CD4-positive, CD25-positive, alpha-beta regulatory T cell (primary cell): ENCODE measurements around the gene ELMO1. TPM values are rescaled to one million over a fixed set of nuclear protein-coding genes. Genes with fewer than 3 reads are reported as not detected.

Experiments
- ATAC-seq, 2 donors: fragments of 150-1000 bp; cut with Tn5 transposase; one replicate each; pipeline ENCODE4 v1.10.0; 2021; ENCODE audit warnings: low read depth in 2 of 2, moderate number of reproducible peaks in 2 of 2, moderate library complexity in 1 of 2
- DNase-seq, 3 donors: peaks; one replicate each; pipeline versions ENCODE4 v3.0.0 to v3.0.0-alpha.2; 2012 to 2022; ENCODE audit warnings: mixed read lengths in 1 of 3
- H3K27ac ChIP-seq: one replicate; pipeline ENCODE4 v1.7.0; 2013; ENCODE audit warnings: mild to moderate bottlenecking, low read length; ENCODE audit not compliant: insufficient read depth, poor library complexity, severe bottlenecking
- H3K27me3 ChIP-seq: one replicate; pipeline ENCODE4 v1.7.0; 2013; ENCODE audit warnings: low read length; ENCODE audit not compliant: control insufficient read depth, insufficient read depth
- H3K36me3 ChIP-seq: one replicate; pipeline ENCODE4 v1.7.0; 2013; ENCODE audit warnings: mild to moderate bottlenecking, low read length, moderate library complexity; ENCODE audit not compliant: control insufficient read depth, insufficient read depth
- H3K4me1 ChIP-seq: 2 replicates; pipeline ENCODE4 v1.7.0; 2013; ENCODE audit warnings: mild to moderate bottlenecking, low read length; ENCODE audit not compliant: insufficient read depth, control insufficient read depth, poor library complexity, severe bottlenecking
- H3K4me3 ChIP-seq: one replicate; pipeline ENCODE4 v1.7.0; 2013; ENCODE audit warnings: low read depth, mild to moderate bottlenecking, low read length, moderate library complexity
- H3K9me3 ChIP-seq, 2 experiments: 1 replicate in 1 of 2; 2 replicates in 1 of 2; pipeline ENCODE4 v1.7.0; 2013; ENCODE audit warnings: low read length in 2 of 2, mild to moderate bottlenecking in 1 of 2, moderate library complexity in 1 of 2; ENCODE audit not compliant: control insufficient read depth in 2 of 2
- H3K27ac Mint-ChIP-seq, 3 donors: one replicate each; pipeline ENCODE4 v1.8.0; 2020 to 2022; ENCODE audit warnings: mild to moderate bottlenecking in 3 of 3, mixed read lengths in 3 of 3, moderate library complexity in 2 of 3
- H3K27me3 Mint-ChIP-seq: one replicate; pipeline ENCODE4 v1.8.0; 2022; ENCODE audit warnings: mild to moderate bottlenecking, mixed read lengths
- H3K36me3 Mint-ChIP-seq: one replicate; pipeline ENCODE4 v1.8.0; 2020; ENCODE audit warnings: mixed read lengths
- H3K4me1 Mint-ChIP-seq, 4 donors: one replicate each; pipeline ENCODE4 v1.8.0; 2020 to 2022; ENCODE audit warnings: mixed read lengths in 4 of 4, mild to moderate bottlenecking in 1 of 4
- H3K4me3 Mint-ChIP-seq, 4 donors: one replicate each; pipeline ENCODE4 v1.8.0; 2020 to 2022; ENCODE audit warnings: mild to moderate bottlenecking in 4 of 4, mixed read lengths in 4 of 4, moderate library complexity in 3 of 4
- H3K9me3 Mint-ChIP-seq, 7 donors: one replicate each; pipeline ENCODE4 v1.8.0; 2020 to 2022; ENCODE audit warnings: mixed read lengths in 7 of 7, mild to moderate bottlenecking in 3 of 7, moderate library complexity in 2 of 7
- polyA plus RNA-seq, 4 donors: library from polyadenylated mRNA; unstranded; fragments of 300-500 nt; fragmentation: Illumina TruSeq; gene quantifications; one replicate each; pipeline ENCODE4 v1.2.3, GENCODE V29; 2021
- total RNA-seq: library from RNA; stranded (reverse); gene quantifications from one replicate; pipeline ENCODE4 v1.2.3, GENCODE V29; 2022

ELMO1 gene
- total and polyA plus RNA-seq, 5 donors from 2014 or later, result 39.5 to 162 (median 53.5) TPM

GRCh38 chr7:37445790-37446189 lies 2.9 kb downstream of the ELMO1 start:
- peak overlapping the region; percentile 21 for H3K4me3 ChIP-seq
- peak overlapping the region in 3 of 4 donors; percentile 5 to 92 (median 88) for H3K4me3 Mint-ChIP-seq

GRCh38 chr7:37445064-37445723 lies 3.5 kb downstream of the ELMO1 start:
- peak overlapping the region in 2 of 4 donors; percentile 5 to 25 for H3K4me3 Mint-ChIP-seq

More at GRCh38 chr7:37445790-37446189, 2.9 kb downstream of the ELMO1 start:
- peak overlapping the region; percentile 67 to 93 (median 72) for H3K27ac Mint-ChIP-seq
- peaks cover 21% of the 10 kb centered on the region for H3K27me3 Mint-ChIP-seq
- H3K9me3 Mint-ChIP-seq, result peaks cover 0 to 4% (median 0%) of the 10 kb centered on the region in 7 donors
- ATAC-seq, result no peak
- peaks cover 8% of the 10 kb centered on the region for H3K36me3 Mint-ChIP-seq
- H3K27ac ChIP-seq, result no peak overlapping the region
- H3K36me3 ChIP-seq, result no peaks in the 10 kb centered on the region
- H3K4me1 ChIP-seq, result peaks cover 37% of the 10 kb centered on the region
- H3K9me3 ChIP-seq, result no peaks in the 10 kb centered on the region
- peaks cover 13 to 82% (median 43%) of the 10 kb centered on the region in 4 donors for H3K4me1 Mint-ChIP-seq
- H3K27me3 ChIP-seq, result no peaks in the 10 kb centered on the region
- DNase-seq, result no peak

GRCh38 chr7:37443627-37444026 lies 5.0 kb downstream of the ELMO1 start:
- no peak for DNase-seq

More at GRCh38 chr7:37445064-37445723, 3.5 kb downstream of the ELMO1 start:
- Histone ChIP-seq H3K4me3 (peak overlapping the region; percentile 21), H3K27ac (no peak overlapping the region), H3K4me1 (peaks cover 38% of the 10 kb centered on the region), H3K27me3 (no peaks in the 10 kb centered on the region), H3K36me3 (no peaks in the 10 kb centered on the region), H3K9me3 (no peaks in the 10 kb centered on the region)
- Mint-ChIP-seq H3K36me3 (peaks cover 8% of the 10 kb centered on the region), H3K27me3 (peaks cover 18% of the 10 kb centered on the region), H3K4me1 (peaks cover 13 to 87% (median 43%) of the 10 kb centered on the region in 4 donors), H3K27ac (peak overlapping the region in 2 of 3 donors; percentile 72 to 93), H3K9me3 (peaks cover 0 to 4% (median 0%) of the 10 kb centered on the region in 7 donors)
- DNase-seq (peak in 1 of 3 donors; percentile 31), ATAC-seq (no peak)

GRCh38 chr7:37442268-37442667 lies 6.4 kb downstream of the ELMO1 start:
- Mint-ChIP-seq H3K9me3 (peaks cover 0 to 1% (median 0%) of the 10 kb centered on the region in 7 donors), H3K4me1 (peaks cover 14 to 86% (median 37%) of the 10 kb centered on the region in 4 donors), H3K27ac (peak overlapping the region; percentile 1 to 63 (median 33)), H3K27me3 (peaks cover 4% of the 10 kb centered on the region), H3K4me3 (peak overlapping the region in 1 of 4 donors; percentile 13), H3K36me3 (peaks cover 16% of the 10 kb centered on the region)
- Histone ChIP-seq H3K36me3 (no peaks in the 10 kb centered on the region), H3K9me3 (no peaks in the 10 kb centered on the region), H3K27me3 (no peaks in the 10 kb centered on the region), H3K27ac (no peak overlapping the region), H3K4me3 (no peak overlapping the region), H3K4me1 (peaks cover 22% of the 10 kb centered on the region)
- ATAC-seq (no peak), DNase-seq (no peak)

More at GRCh38 chr7:37443627-37444026, 5.0 kb downstream of the ELMO1 start:
- H3K9me3 Mint-ChIP-seq, result peaks cover 0 to 3% (median 0%) of the 10 kb centered on the region in 7 donors
- Histone ChIP-seq H3K27ac (no peak overlapping the region), H3K9me3 (no peaks in the 10 kb centered on the region), H3K4me3 (no peak overlapping the region), H3K36me3 (no peaks in the 10 kb centered on the region), H3K27me3 (no peaks in the 10 kb centered on the region), H3K4me1 (peaks cover 28% of the 10 kb centered on the region)
- no peak overlapping the region for H3K4me3 Mint-ChIP-seq
- H3K27me3 Mint-ChIP-seq, result peaks cover 4% of the 10 kb centered on the region
- ATAC-seq, result no peak
- H3K4me1 Mint-ChIP-seq, result peaks cover 14 to 86% (median 39%) of the 10 kb centered on the region in 4 donors
- H3K27ac Mint-ChIP-seq, result peak overlapping the region in 2 of 3 donors; percentile 26 to 62
- peaks cover 12% of the 10 kb centered on the region for H3K36me3 Mint-ChIP-seq

GRCh38 chr7:37441816-37442215 lies 6.8 kb downstream of the ELMO1 start:
- ATAC-seq (no peak), DNase-seq (no peak)
- Histone ChIP-seq H3K9me3 (no peaks in the 10 kb centered on the region), H3K36me3 (no peaks in the 10 kb centered on the region), H3K4me3 (peak overlapping the region; percentile 46), H3K27ac (no peak overlapping the region), H3K27me3 (no peaks in the 10 kb centered on the region), H3K4me1 (peaks cover 18% of the 10 kb centered on the region)
- H3K27ac Mint-ChIP-seq, result peak overlapping the region; percentile 33 to 92 (median 89)
- H3K27me3 Mint-ChIP-seq, result peaks cover 4% of the 10 kb centered on the region
- H3K36me3 Mint-ChIP-seq, result peaks cover 16% of the 10 kb centered on the region
- peaks cover 0 to 1% (median 0%) of the 10 kb centered on the region in 7 donors for H3K9me3 Mint-ChIP-seq
- peak overlapping the region in 3 of 4 donors; percentile 13 to 80 (median 73) for H3K4me3 Mint-ChIP-seq
- peaks cover 14 to 84% (median 33%) of the 10 kb centered on the region in 4 donors for H3K4me1 Mint-ChIP-seq

GRCh38 chr7:37441386-37441760 lies 7.3 kb downstream of the ELMO1 start:
- H3K27me3 Mint-ChIP-seq, result peaks cover 4% of the 10 kb centered on the region
- H3K4me1 Mint-ChIP-seq, result peaks cover 10 to 81% (median 30%) of the 10 kb centered on the region in 4 donors
- Histone ChIP-seq H3K4me1 (peaks cover 13% of the 10 kb centered on the region), H3K9me3 (no peaks in the 10 kb centered on the region), H3K27me3 (no peaks in the 10 kb centered on the region), H3K27ac (peak overlapping the region; percentile 47), H3K36me3 (no peaks in the 10 kb centered on the region), H3K4me3 (peak overlapping the region; percentile 46)
- H3K36me3 Mint-ChIP-seq, result peaks cover 16% of the 10 kb centered on the region
- H3K9me3 Mint-ChIP-seq, result peaks cover 0 to 1% (median 0%) of the 10 kb centered on the region in 7 donors
- peak overlapping the region; percentile 33 to 92 (median 89) for H3K27ac Mint-ChIP-seq
- ATAC-seq (no peak), DNase-seq (no peak)
- H3K4me3 Mint-ChIP-seq, result peak overlapping the region in 3 of 4 donors; percentile 13 to 80 (median 73)

GRCh38 chr7:37440738-37441385 lies 7.8 kb downstream of the ELMO1 start:
- peaks cover 6 to 79% (median 27%) of the 10 kb centered on the region in 4 donors for H3K4me1 Mint-ChIP-seq
- H3K36me3 Mint-ChIP-seq, result peaks cover 16% of the 10 kb centered on the region
- H3K27ac Mint-ChIP-seq, result peak overlapping the region; percentile 33 to 92 (median 89)
- no peaks in the 10 kb centered on the region for H3K27me3 ChIP-seq
- peak overlapping the region; percentile 46 for H3K4me3 ChIP-seq
- peaks cover 4% of the 10 kb centered on the region for H3K27me3 Mint-ChIP-seq
- H3K27ac ChIP-seq, result peak overlapping the region; percentile 47
- no peaks in the 10 kb centered on the region for H3K36me3 ChIP-seq
- ATAC-seq, result peak; percentile 82 to 87
- peaks cover 0 to 1% (median 0%) of the 10 kb centered on the region in 7 donors for H3K9me3 Mint-ChIP-seq
- no peaks in the 10 kb centered on the region for H3K9me3 ChIP-seq
- peaks cover 11% of the 10 kb centered on the region for H3K4me1 ChIP-seq
- DNase-seq, result peak in 2 of 3 donors; percentile 31 to 74
- peak overlapping the region; percentile 13 to 80 (median 70) for H3K4me3 Mint-ChIP-seq
